A673 (cell line): ENCODE measurements around the gene CDHR2. TPM values are rescaled to one million over a fixed set of nuclear protein-coding genes. Genes with fewer than 3 reads are reported as not detected.

Source experiments
- BruUV-seq: library from RNA; stranded (reverse); fragments of 400-500 nt; replicated peaks from 2 replicates; lab custom pipeline; 2021; lab: Mats Ljungman, UMichigan
- CTCF ChIA-PET: fragments of 300-600 bp; sonication (Branson Sonifier 250); formaldehyde crosslinking; loops from one replicate; lab custom pipeline; 2022; ENCODE audit warnings: antibody characterized with exemption; lab: Charles Lee
- POLR2A ChIA-PET: fragments of 300-600 bp; sonication (Branson Sonifier 250); formaldehyde crosslinking; loops from one replicate; lab custom pipeline; 2022; ENCODE audit warnings: antibody characterized with exemption; ENCODE audit not compliant: low non-redundant PET; lab: Charles Lee
- DNase-seq: peaks from one replicate; pipeline ENCODE4 v3.0.0-alpha.2; 2015; ENCODE audit warnings: low spot score
- H3K27ac ChIP-seq: fragments of 200-600 bp; sonication (generic); 2 replicates; pipeline ENCODE4 v1.5.1; 2016; ENCODE audit warnings: mixed run types, low read depth, mild to moderate bottlenecking, mixed read lengths, antibody characterized with exemption, low read length; ENCODE audit not compliant: poor library complexity, severe bottlenecking
- H3K27me3 ChIP-seq: fragments of 200-600 bp; sonication (generic); replicated peaks from 2 replicates; pipeline ENCODE4 v1.6.1; 2017; ENCODE audit warnings: mixed run types, low read depth, mild to moderate bottlenecking, mixed read lengths, antibody characterized with exemption, low read length; ENCODE audit not compliant: insufficient read depth, poor library complexity
- H3K36me3 ChIP-seq: fragments of 200-600 bp; sonication (generic); 2 replicates; pipeline ENCODE4 v1.6.1; 2016; ENCODE audit warnings: mixed run types, mild to moderate bottlenecking, mixed read lengths, antibody characterized with exemption, low read length; ENCODE audit not compliant: insufficient read depth, poor library complexity, severe bottlenecking
- H3K4me1 ChIP-seq: fragments of 200-600 bp; sonication (generic); 2 replicates; pipeline ENCODE4 v1.6.1; 2017; ENCODE audit warnings: mixed run types, mild to moderate bottlenecking, mixed read lengths, antibody characterized with exemption, low read length; ENCODE audit not compliant: insufficient read depth, poor library complexity, severe bottlenecking
- H3K4me3 ChIP-seq: fragments of 200-600 bp; sonication (generic); 2 replicates; pipeline ENCODE4 v1.5.1; 2016; ENCODE audit warnings: low read depth, mixed run types, mild to moderate bottlenecking, mixed read lengths, low read length; ENCODE audit not compliant: poor library complexity, severe bottlenecking
- H3K9me3 ChIP-seq: fragments of 200-600 bp; sonication (generic); 2 replicates; pipeline ENCODE4 v1.6.1; 2016; ENCODE audit warnings: mixed run types, low read depth, mild to moderate bottlenecking, mixed read lengths, antibody characterized with exemption, low read length; ENCODE audit not compliant: poor library complexity, severe bottlenecking
- EZH2 ChIP-seq: fragments of 200-600 bp; sonication (generic); IDR thresholded peaks from 2 replicates; pipeline ENCODE4 v1.6.1; 2017; ENCODE audit warnings: borderline replicate concordance, low read depth, mild to moderate bottlenecking, mixed read lengths, antibody characterized with exemption, low read length; ENCODE audit not compliant: poor library complexity, severe bottlenecking
- intact Hi-C: fragments of 100-400 bp; cut with micrococcal nuclease; formaldehyde crosslinking; loops from one replicate; pipeline ENCODE4 v1.10.0; 2022; ENCODE audit not compliant: unreplicated experiment
- total RNA-seq: library from RNA; stranded (reverse); gene quantifications from 2 replicates; pipeline ENCODE4 v1.2.3, GENCODE V29; 2021
- TF ChIP-seq, protein P1 (sequence below): fragments of 300-800, 200-600 bp; sonication (generic); conservative IDR thresholded peaks from 2 replicates; pipeline ENCODE4 v1.5.1; 2017; ENCODE audit warnings: low read depth, mild to moderate bottlenecking, antibody characterized with exemption, low read length, moderate library complexity, mixed read lengths

CDHR2 gene
- total RNA-seq, 1 experiment from 2014 or later, result not detected

DNA sequence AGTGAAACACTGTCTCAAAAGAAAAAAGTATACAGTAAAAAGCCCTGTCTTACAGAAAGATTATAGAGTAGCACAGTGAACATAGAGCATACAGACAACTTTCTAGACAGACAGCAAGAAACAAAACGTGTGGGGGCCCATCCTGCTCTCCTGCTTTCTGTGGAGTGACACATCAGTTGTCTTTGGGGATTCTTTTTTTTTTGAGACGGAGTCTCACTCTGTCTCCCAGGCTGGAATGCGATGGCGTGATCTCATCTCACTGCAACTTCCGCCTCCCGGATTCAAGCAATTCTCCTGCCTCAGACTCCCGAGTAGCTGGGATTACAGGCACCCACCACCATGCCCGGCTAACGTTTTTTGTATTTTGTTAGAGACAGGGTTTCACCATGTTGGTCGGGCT, 14.9 kb downstream of the CDHR2 start:
- H3K4me3 ChIP-seq, result no peak overlapping the region
- ChIA-PET POLR2A (no interaction called here), CTCF (no interaction called here)
- intact Hi-C loops, result no loop called here
- DNase-seq, result no peak
- H3K4me1 ChIP-seq, result no peaks in the 10 kb centered on the region
- H3K36me3 ChIP-seq, result no peaks in the 10 kb centered on the region
- no peak for TF ChIP-seq EZH2
- TF ChIP-seq, protein P1, sequence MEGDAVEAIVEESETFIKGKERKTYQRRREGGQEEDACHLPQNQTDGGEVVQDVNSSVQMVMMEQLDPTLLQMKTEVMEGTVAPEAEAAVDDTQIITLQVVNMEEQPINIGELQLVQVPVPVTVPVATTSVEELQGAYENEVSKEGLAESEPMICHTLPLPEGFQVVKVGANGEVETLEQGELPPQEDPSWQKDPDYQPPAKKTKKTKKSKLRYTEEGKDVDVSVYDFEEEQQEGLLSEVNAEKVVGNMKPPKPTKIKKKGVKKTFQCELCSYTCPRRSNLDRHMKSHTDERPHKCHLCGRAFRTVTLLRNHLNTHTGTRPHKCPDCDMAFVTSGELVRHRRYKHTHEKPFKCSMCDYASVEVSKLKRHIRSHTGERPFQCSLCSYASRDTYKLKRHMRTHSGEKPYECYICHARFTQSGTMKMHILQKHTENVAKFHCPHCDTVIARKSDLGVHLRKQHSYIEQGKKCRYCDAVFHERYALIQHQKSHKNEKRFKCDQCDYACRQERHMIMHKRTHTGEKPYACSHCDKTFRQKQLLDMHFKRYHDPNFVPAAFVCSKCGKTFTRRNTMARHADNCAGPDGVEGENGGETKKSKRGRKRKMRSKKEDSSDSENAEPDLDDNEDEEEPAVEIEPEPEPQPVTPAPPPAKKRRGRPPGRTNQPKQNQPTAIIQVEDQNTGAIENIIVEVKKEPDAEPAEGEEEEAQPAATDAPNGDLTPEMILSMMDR, result no peak
- no peaks in the 10 kb centered on the region for H3K27me3 ChIP-seq
- BruUV-seq, result no TSS peak
- H3K27ac ChIP-seq, result no peak overlapping the region
- H3K9me3 ChIP-seq, result no peaks in the 10 kb centered on the region

DNA sequence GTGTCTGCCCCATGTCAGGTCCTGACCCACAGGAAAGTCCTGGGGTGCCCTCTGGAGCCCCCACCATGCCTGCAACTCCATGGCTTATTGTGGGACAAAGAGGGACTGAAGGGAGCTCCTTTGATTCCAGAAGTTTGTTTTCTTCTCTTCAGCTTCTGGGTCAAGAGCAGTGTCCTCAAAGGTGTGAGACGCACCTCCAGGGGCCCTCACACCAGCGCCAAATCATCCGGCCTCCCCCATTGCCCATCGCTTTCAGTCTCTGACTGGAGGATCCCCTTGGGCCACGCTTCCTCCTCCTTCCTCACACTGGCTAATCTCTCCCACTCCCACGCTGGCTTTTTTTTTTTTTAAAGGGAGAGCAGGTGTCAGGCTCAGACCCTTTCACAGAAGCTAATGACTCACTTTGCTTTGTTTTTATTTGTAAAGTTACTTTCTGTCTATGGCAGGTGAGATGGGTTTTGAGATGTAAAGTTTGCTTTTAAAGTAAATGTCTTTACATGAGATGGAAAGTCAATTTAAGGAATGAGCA, 16.7 kb downstream of the CDHR2 start:
- ChIA-PET POLR2A (no interaction called here), CTCF (no interaction called here)
- H3K27ac ChIP-seq, result no peak overlapping the region
- no peak for DNase-seq
- no peaks in the 10 kb centered on the region for H3K27me3 ChIP-seq
- H3K36me3 ChIP-seq, result no peaks in the 10 kb centered on the region
- no peaks in the 10 kb centered on the region for H3K9me3 ChIP-seq
- TF ChIP-seq EZH2, result no peak
- TF ChIP-seq, protein P1, result no peak
- no peaks in the 10 kb centered on the region for H3K4me1 ChIP-seq
- intact Hi-C loops, result no loop called here
- no peak overlapping the region for H3K4me3 ChIP-seq
- no TSS peak for BruUV-seq

DNA sequence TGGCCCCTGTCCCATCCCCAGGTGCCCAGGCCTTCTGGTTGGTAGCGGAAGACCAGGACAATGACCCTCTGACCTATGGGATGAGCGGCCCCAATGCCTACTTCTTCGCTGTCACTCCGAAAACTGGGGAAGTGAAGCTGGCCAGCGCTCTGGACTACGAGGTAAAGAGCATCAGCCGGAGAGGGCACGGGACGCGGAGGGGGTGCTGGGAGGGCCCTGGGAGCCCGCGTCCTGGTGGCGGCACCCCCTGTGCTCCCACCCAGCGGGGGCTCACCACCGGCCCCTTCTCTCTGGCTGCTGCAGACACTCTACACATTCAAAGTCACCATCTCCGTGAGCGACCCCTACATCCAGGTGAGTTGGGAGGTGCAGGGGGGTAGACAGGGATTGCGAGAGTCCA, 19.5 kb downstream of the CDHR2 start:
- H3K4me1 ChIP-seq, result no peaks in the 10 kb centered on the region
- no peaks in the 10 kb centered on the region for H3K27me3 ChIP-seq
- TF ChIP-seq, protein P1, result no peak
- no peak for TF ChIP-seq EZH2
- DNase-seq, result no peak
- ChIA-PET CTCF (no interaction called here), POLR2A (no interaction called here)
- BruUV-seq, result no TSS peak
- no peaks in the 10 kb centered on the region for H3K9me3 ChIP-seq
- H3K27ac ChIP-seq, result no peak overlapping the region
- intact Hi-C loops, result no loop called here
- no peak overlapping the region for H3K4me3 ChIP-seq
- no peaks in the 10 kb centered on the region for H3K36me3 ChIP-seq
